Caco-2 (cell line): ENCODE data around the gene ANGPTL1. TPM values are rescaled to one million over a fixed set of nuclear protein-coding genes. Genes with fewer than 3 reads are reported as not detected.

Source experiments
- BruUV-seq: library from RNA; stranded (reverse); fragments of 400-500 nt; replicated peaks from 2 replicates; lab custom pipeline; 2021; lab: Mats Ljungman, UMichigan
- CTCF ChIA-PET: fragments of 300-600 bp; sonication (Branson Sonifier 250); formaldehyde crosslinking; loops from one replicate; lab custom pipeline; 2022; ENCODE audit warnings: antibody characterized with exemption; lab: Charles Lee
- POLR2A ChIA-PET: fragments of 300-600 bp; sonication (Branson Sonifier 250); formaldehyde crosslinking; loops from one replicate; lab custom pipeline; 2022; ENCODE audit warnings: antibody characterized with exemption; lab: Charles Lee
- DNase-seq, 2 experiments: peaks; one replicate each; pipeline versions ENCODE4 v3.0.0 to v3.0.0-alpha.2; 2020 to 2022
- H3K27me3 ChIP-seq: replicated peaks from 2 replicates; pipeline ENCODE4 v1.6.0; 2011; ENCODE audit warnings: low read length; ENCODE audit not compliant: control insufficient read depth, insufficient read depth
- H3K36me3 ChIP-seq: 2 replicates; pipeline ENCODE4 v1.5.1; 2011; ENCODE audit warnings: low read length; ENCODE audit not compliant: control insufficient read depth, insufficient read depth
- H3K4me1 ChIP-seq: fragments of 250-450 bp; sonication (Bioruptor Pico); 2 replicates; pipeline ENCODE4 v1.5.1; 2020; ENCODE audit warnings: mild to moderate bottlenecking
- H3K4me3 ChIP-seq: 2 replicates; pipeline ENCODE4 v1.5.1; 2011; ENCODE audit warnings: low read depth, mild to moderate bottlenecking, control low read depth, low read length
- H3K9me3 ChIP-seq: fragments of 250-450 bp; sonication (Bioruptor Pico); 2 replicates; pipeline ENCODE4 v1.5.1; 2020; ENCODE audit warnings: mild to moderate bottlenecking, moderate library complexity
- H3K27ac Mint-ChIP-seq: one replicate; pipeline ENCODE4 v1.8.0; 2022; ENCODE audit warnings: mixed read lengths; ENCODE audit not compliant: unreplicated experiment
- H3K27me3 Mint-ChIP-seq: one replicate; pipeline ENCODE4 v1.8.0; 2022; ENCODE audit warnings: mixed read lengths; ENCODE audit not compliant: insufficient read depth, unreplicated experiment
- H3K36me3 Mint-ChIP-seq: one replicate; pipeline ENCODE4 v1.8.0; 2022; ENCODE audit warnings: mild to moderate bottlenecking, mixed read lengths; ENCODE audit not compliant: insufficient read depth, unreplicated experiment
- H3K4me1 Mint-ChIP-seq: one replicate; pipeline ENCODE4 v1.8.0; 2022; ENCODE audit warnings: low read depth, mixed read lengths; ENCODE audit not compliant: unreplicated experiment
- H3K4me3 Mint-ChIP-seq: one replicate; pipeline ENCODE4 v1.8.0; 2022; ENCODE audit warnings: mild to moderate bottlenecking, moderate library complexity, mixed read lengths; ENCODE audit not compliant: unreplicated experiment
- H3K9me3 Mint-ChIP-seq: one replicate; pipeline ENCODE4 v1.8.0; 2022; ENCODE audit warnings: mixed read lengths; ENCODE audit not compliant: unreplicated experiment
- CTCF ChIP-seq, 2 experiments: fragments of 200-600 bp in 1 of 2; IDR thresholded peaks; 1 replicate in 1 of 2; 2 replicates in 1 of 2; pipeline versions ENCODE4 v1.5.1 to v1.8.0; 2011 to 2022; ENCODE audit warnings: antibody characterized with exemption in 1 of 2, control low read depth in 1 of 2, inconsistent platforms in 1 of 2, low read depth in 1 of 2, low read length in 1 of 2, mild to moderate bottlenecking in 1 of 2, moderate library complexity in 1 of 2; ENCODE audit not compliant: insufficient read depth in 1 of 2, severe bottlenecking in 1 of 2, unreplicated experiment in 1 of 2
- intact Hi-C: fragments of 100-400 bp; cut with micrococcal nuclease; formaldehyde crosslinking; loops from one replicate; pipeline ENCODE4 v1.10.0; 2022; ENCODE audit not compliant: unreplicated experiment
- total RNA-seq: library from RNA; stranded (reverse); gene quantifications from 2 replicates; pipeline ENCODE4 v1.2.3, GENCODE V29; 2022

Gene ANGPTL1
- total RNA-seq, 1 experiment from 2014 or later: not detected

GRCh38 chr1:178910023-178910422 is 39.1 kb upstream of the ANGPTL1 start:
- TF ChIP-seq CTCF (IDR thresholded peaks at IDR 0.05; ENCODE audit: insufficient read depth in 1 of 2, low read depth in 1 of 2, low read length in 1 of 2, severe bottlenecking in 1 of 2, unreplicated experiment in 1 of 2): no peak
- H3K9me3 Mint-ChIP-seq: no peaks in the 10 kb centered on the region
- no peaks in the 10 kb centered on the region for H3K4me1 Mint-ChIP-seq
- Histone ChIP-seq H3K4me1 (no peaks in the 10 kb centered on the region), H3K4me3 (no peak overlapping the region), H3K27me3 (no peaks in the 10 kb centered on the region), H3K9me3 (no peaks in the 10 kb centered on the region), H3K36me3 (no peaks in the 10 kb centered on the region; the same call in none of the 2 replicates)
- ChIA-PET CTCF (no interaction called here), POLR2A (no interaction called here)
- no peak for DNase-seq
- no peak overlapping the region for H3K27ac Mint-ChIP-seq
- intact Hi-C loops: no loop called here
- no TSS peak for BruUV-seq
- H3K27me3 Mint-ChIP-seq: no peaks in the 10 kb centered on the region
- peaks cover 13% of the 10 kb centered on the region for H3K36me3 Mint-ChIP-seq
- no peak overlapping the region for H3K4me3 Mint-ChIP-seq

GRCh38 chr1:178908358-178908757 is 37.5 kb upstream of the ANGPTL1 start:
- H3K9me3 Mint-ChIP-seq: no peaks in the 10 kb centered on the region
- intact Hi-C loops: no loop called here
- no peak overlapping the region for H3K4me3 Mint-ChIP-seq
- BruUV-seq: no TSS peak
- DNase-seq: no peak
- no peak overlapping the region for H3K27ac Mint-ChIP-seq
- POLR2A ChIA-PET: no interaction called here
- H3K4me1 Mint-ChIP-seq: no peaks in the 10 kb centered on the region
- no peaks in the 10 kb centered on the region for H3K36me3 ChIP-seq
- H3K36me3 Mint-ChIP-seq: peaks cover 19% of the 10 kb centered on the region
- no peak for TF ChIP-seq CTCF (IDR thresholded peaks at IDR 0.05; ENCODE audit: insufficient read depth in 1 of 2, low read depth in 1 of 2, low read length in 1 of 2, severe bottlenecking in 1 of 2, unreplicated experiment in 1 of 2)
- no peaks in the 10 kb centered on the region for H3K9me3 ChIP-seq
- H3K27me3 ChIP-seq: no peaks in the 10 kb centered on the region
- no peak overlapping the region for H3K4me3 ChIP-seq
- H3K27me3 Mint-ChIP-seq: no peaks in the 10 kb centered on the region
- CTCF ChIA-PET: no interaction called here
- no peaks in the 10 kb centered on the region for H3K4me1 ChIP-seq

GRCh38 chr1:178901482-178902125 is 30.7 kb upstream of the ANGPTL1 start:
- H3K4me3 ChIP-seq: no peak overlapping the region
- H3K27ac Mint-ChIP-seq: no peak overlapping the region
- H3K9me3 ChIP-seq: no peaks in the 10 kb centered on the region
- H3K36me3 Mint-ChIP-seq: peaks cover 6% of the 10 kb centered on the region
- H3K4me3 Mint-ChIP-seq: no peak overlapping the region
- no peaks in the 10 kb centered on the region for H3K27me3 ChIP-seq
- intact Hi-C loops: no loop called here
- H3K4me1 ChIP-seq: no peaks in the 10 kb centered on the region
- H3K36me3 ChIP-seq: 0 out of 2 replicates have a peak, but pooled peaks cover 1% of the 10 kb centered on the region
- BruUV-seq: no TSS peak
- no peaks in the 10 kb centered on the region for H3K9me3 Mint-ChIP-seq
- no peak for DNase-seq
- POLR2A ChIA-PET: no interaction called here
- no peak for TF ChIP-seq CTCF (IDR thresholded peaks at IDR 0.05; ENCODE audit: insufficient read depth in 1 of 2, low read depth in 1 of 2, low read length in 1 of 2, severe bottlenecking in 1 of 2, unreplicated experiment in 1 of 2)
- CTCF ChIA-PET: no interaction called here
- H3K4me1 Mint-ChIP-seq: no peaks in the 10 kb centered on the region
- H3K27me3 Mint-ChIP-seq: no peaks in the 10 kb centered on the region
